Heart left ventricle (tissue), 13 donors: ENCODE data around the gene CALR3.

Experiments
- POLR2A ChIP-seq, 2 donors: fragments of 450-650 bp; IDR thresholded peaks; one replicate each; pipeline ENCODE4 v1.6.1; 2017; ENCODE audit warnings: antibody characterized with exemption in 2 of 2, mild to moderate bottlenecking in 2 of 2, moderate library complexity in 2 of 2
- TF ChIP-seq, protein P1 (sequence below), 12 donors: fragments of 200-600 bp; sonication (generic) in 4 of 12; IDR thresholded peaks; one replicate each; pipeline versions ENCODE4 v1.5.0 to v1.8.0; 2018 to 2022; ENCODE audit warnings: antibody characterized with exemption in 12 of 12, mild to moderate bottlenecking in 5 of 12
- donor health status: ischemic (EF 13 %, LVEDD 7.1; RV severe dilation, severe dysfunction).
- donor health status: DM: no; HTN: yes; CAD: no.
- donor health status: DM: no; HTN: no; CAD: no.
- donor health status: ischemic (EF 25% LVEDD 6.9; RV normal size, moderate dysfunction).
- donor health status: ischemic (EF 25% LVEDD 5.7; RV mildly dilated, moderate dysfunction).
- donor health status: ischemic (EF 35%, LVEDD 5.7; RV mildly dilated, moderate dysfunction).
- donor health status: nonischemic (EF 11% LVEDD 7.7; RV severe dilation, severe dysfunction).
- donor health status: DM: yes; HTN: yes; CAD: no.
- donor health status: PGD.
- donor health status: ischemic (EF 29% LVEDD 5.4; RV normal size, mild dysfunction).
- donor health status: nonischemic (EF 23%, LVEDD 6.1; RV moderate dilation, normal function).

DNA sequence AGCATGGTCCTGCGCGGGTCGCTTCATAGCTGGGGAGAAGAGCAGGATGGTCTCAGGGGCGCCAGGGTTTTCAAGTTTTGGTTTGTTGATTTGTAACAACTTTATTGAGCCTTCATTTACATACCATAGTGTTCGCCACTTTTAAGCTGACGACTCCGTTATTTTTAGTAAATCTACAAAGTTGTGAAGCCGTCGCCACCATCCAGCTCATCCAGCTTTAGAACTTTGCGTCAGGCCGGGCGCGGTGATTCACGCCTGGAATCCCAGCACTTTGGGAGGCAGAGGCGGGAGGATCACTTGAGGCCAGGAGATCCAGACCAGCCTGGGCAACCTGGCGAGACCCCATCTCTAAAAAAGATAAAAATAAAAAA is 631 bp upstream of the CALR3 start:
- TF ChIP-seq, protein P1, sequence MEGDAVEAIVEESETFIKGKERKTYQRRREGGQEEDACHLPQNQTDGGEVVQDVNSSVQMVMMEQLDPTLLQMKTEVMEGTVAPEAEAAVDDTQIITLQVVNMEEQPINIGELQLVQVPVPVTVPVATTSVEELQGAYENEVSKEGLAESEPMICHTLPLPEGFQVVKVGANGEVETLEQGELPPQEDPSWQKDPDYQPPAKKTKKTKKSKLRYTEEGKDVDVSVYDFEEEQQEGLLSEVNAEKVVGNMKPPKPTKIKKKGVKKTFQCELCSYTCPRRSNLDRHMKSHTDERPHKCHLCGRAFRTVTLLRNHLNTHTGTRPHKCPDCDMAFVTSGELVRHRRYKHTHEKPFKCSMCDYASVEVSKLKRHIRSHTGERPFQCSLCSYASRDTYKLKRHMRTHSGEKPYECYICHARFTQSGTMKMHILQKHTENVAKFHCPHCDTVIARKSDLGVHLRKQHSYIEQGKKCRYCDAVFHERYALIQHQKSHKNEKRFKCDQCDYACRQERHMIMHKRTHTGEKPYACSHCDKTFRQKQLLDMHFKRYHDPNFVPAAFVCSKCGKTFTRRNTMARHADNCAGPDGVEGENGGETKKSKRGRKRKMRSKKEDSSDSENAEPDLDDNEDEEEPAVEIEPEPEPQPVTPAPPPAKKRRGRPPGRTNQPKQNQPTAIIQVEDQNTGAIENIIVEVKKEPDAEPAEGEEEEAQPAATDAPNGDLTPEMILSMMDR (IDR thresholded peaks at IDR 0.05): no peak
- no peak for TF ChIP-seq POLR2A (IDR thresholded peaks at IDR 0.05)
